Lower lobe of right lung (tissue), 2 donors: ENCODE results near the gene LUC7L3. TPM values are rescaled to one million over a fixed set of nuclear protein-coding genes. Genes with fewer than 3 reads are reported as not detected.
A peak's percentile ranks its signal among the peaks of the same experiment; 100 is the strongest.

ENCODE experiments used
- ATAC-seq, 2 donors: fragments of 200-7000 bp; cut with Tn5 transposase; one replicate each; pipeline ENCODE4 v1.9.1; 2020 to 2022; ENCODE audit warnings: mild to moderate bottlenecking in 2 of 2, moderate library complexity in 2 of 2
- DNase-seq: peaks from one replicate; pipeline ENCODE4 v3.0.0-alpha.2; 2020
- H3K27ac ChIP-seq: fragments of 200-600 bp; one replicate; pipeline ENCODE4 v1.8.0; 2022
- H3K27me3 ChIP-seq: fragments of 200-600 bp; one replicate; pipeline ENCODE4 v1.8.0; 2022; ENCODE audit warnings: low read depth
- H3K36me3 ChIP-seq: fragments of 200-600 bp; one replicate; pipeline ENCODE4 v1.8.0; 2022; ENCODE audit warnings: mild to moderate bottlenecking
- H3K4me1 ChIP-seq: fragments of 200-600 bp; one replicate; pipeline ENCODE4 v1.8.0; 2022
- H3K4me3 ChIP-seq: fragments of 200-600 bp; one replicate; pipeline ENCODE4 v1.8.0; 2022; ENCODE audit warnings: mild to moderate bottlenecking
- H3K9me3 ChIP-seq: fragments of 200-600 bp; one replicate; pipeline ENCODE4 v1.8.0; 2022
- intact Hi-C: fragments of 100-400 bp; cut with DNase I; formaldehyde crosslinking; loops from one replicate; pipeline ENCODE4 v1.11.0; 2022
- total RNA-seq: library from RNA; stranded (reverse); fragmentation: NEBNext Ultra II Directional; extraction: Animal tissue kit (Norgen Biotek cat#: 25700); gene quantifications from one replicate; pipeline ENCODE4 v1.2.1, GENCODE V29; 2021
- TF ChIP-seq, protein P1 (sequence below): fragments of 200-600 bp; IDR thresholded peaks from one replicate; pipeline ENCODE4 v1.8.0; 2022; ENCODE audit warnings: antibody characterized with exemption, mild to moderate bottlenecking
- donor health status: DM: no; HTN: yes; CAD: no; lungs with severe emphysema.

LUC7L3 gene
- total RNA-seq, 1 donor from 2014 or later, result 106 TPM

DNA sequence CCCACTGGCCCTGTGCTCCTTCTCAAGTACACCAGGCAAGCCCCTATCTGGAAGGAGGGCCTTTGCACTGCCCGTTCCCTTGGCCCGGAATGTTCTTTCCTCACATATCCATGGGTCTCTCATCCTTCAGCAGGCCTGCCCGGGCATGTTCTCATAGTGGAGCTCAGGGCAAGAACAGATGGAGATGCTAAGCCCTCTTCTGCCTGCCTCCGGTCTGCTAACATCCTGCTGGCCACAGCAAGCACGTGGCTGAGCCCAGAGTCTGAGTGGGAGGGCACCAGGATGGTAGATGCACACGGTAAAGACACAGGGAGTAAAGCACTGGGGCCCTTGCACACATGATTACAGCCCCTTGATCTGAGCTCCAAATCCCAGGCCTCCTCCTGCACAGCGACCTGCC, 67.7 kb downstream of the LUC7L3 start:
- Histone ChIP-seq H3K36me3 (no peaks in the 10 kb centered on the region), H3K9me3 (no peaks in the 10 kb centered on the region), H3K4me1 (no peaks in the 10 kb centered on the region), H3K27ac (no peak overlapping the region), H3K27me3 (no peaks in the 10 kb centered on the region), H3K4me3 (no peak overlapping the region)
- no peak for ATAC-seq
- DNase-seq, result no peak
- intact Hi-C loops, result no loop called here
- TF ChIP-seq, protein P1, sequence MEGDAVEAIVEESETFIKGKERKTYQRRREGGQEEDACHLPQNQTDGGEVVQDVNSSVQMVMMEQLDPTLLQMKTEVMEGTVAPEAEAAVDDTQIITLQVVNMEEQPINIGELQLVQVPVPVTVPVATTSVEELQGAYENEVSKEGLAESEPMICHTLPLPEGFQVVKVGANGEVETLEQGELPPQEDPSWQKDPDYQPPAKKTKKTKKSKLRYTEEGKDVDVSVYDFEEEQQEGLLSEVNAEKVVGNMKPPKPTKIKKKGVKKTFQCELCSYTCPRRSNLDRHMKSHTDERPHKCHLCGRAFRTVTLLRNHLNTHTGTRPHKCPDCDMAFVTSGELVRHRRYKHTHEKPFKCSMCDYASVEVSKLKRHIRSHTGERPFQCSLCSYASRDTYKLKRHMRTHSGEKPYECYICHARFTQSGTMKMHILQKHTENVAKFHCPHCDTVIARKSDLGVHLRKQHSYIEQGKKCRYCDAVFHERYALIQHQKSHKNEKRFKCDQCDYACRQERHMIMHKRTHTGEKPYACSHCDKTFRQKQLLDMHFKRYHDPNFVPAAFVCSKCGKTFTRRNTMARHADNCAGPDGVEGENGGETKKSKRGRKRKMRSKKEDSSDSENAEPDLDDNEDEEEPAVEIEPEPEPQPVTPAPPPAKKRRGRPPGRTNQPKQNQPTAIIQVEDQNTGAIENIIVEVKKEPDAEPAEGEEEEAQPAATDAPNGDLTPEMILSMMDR, result no peak

DNA sequence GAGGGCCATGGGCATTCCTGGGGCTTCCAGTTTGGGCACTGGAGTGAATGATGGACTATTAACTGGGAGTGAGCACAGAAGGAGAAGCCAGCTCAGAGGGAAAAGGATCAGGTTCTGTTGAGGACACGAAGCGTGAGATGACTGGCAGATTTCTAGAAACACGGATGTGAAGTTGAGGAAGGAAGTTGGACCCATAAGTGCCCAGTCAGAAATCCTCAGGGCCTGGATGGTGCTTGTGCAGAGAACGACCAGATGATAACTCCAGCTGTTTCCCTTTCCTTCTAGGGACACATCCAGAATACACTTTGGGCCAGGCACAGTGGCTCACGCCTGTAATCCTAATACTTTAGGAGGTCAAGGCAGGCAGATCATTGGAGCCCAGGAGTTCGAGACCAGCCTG, 71.2 kb downstream of the LUC7L3 start:
- Histone ChIP-seq H3K27ac (no peak overlapping the region), H3K27me3 (no peaks in the 10 kb centered on the region), H3K9me3 (no peaks in the 10 kb centered on the region), H3K4me3 (no peak overlapping the region), H3K36me3 (no peaks in the 10 kb centered on the region), H3K4me1 (no peaks in the 10 kb centered on the region)
- intact Hi-C loops, result no loop called here
- ATAC-seq (no peak), DNase-seq (no peak)
- TF ChIP-seq, protein P1, result no peak

DNA sequence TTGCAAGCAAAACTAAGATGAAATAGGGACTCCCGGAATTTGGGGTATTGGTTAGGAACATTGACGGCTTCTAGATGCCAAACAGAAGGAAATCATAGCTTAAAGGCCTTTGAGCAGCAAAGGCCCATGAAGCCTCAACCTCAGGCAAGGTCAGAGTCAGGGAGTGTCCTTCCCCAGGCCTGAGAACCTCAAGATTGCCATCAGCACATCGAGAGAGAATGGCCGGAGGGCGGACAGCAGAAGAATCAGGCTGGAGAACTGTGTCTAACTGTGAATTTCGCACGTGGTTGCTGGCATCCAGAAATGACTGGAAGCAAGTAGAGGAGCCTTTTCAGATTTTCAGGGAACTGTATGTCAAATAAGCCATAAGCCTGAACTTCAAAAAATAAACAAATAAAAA, 72.7 kb downstream of the LUC7L3 start:
- intact Hi-C loops, result no loop called here
- TF ChIP-seq, protein P1, result no peak

DNA sequence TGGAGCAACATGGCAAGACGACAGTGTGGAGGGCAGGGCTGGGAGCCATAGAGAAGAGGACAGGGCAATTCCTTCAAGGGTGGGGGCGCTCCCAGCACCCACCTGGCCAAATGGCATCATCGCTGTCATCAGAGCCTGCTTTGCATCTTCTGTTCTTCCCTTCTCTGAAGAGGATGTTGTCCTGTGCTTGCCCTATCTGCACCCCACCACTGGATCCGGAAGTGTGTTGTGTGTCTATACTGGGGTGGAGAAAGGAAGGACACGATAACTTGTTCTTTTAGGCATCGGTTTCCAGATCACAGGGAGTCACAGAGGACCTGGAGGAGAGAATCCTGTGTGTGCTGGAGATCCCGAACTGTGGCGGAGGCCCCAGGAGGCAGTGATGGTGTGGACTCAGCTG, 73.6 kb downstream of the LUC7L3 start:
- H3K27me3 ChIP-seq, result no peaks in the 10 kb centered on the region
- no peaks in the 10 kb centered on the region for H3K9me3 ChIP-seq
- no peaks in the 10 kb centered on the region for H3K36me3 ChIP-seq
- H3K4me1 ChIP-seq, result no peaks in the 10 kb centered on the region
- intact Hi-C loops, result no loop called here
- TF ChIP-seq, protein P1, result no peak
- no peak overlapping the region for H3K4me3 ChIP-seq
- peak; percentile 56 to 59 for ATAC-seq
- no peak overlapping the region for H3K27ac ChIP-seq
- no peak for DNase-seq

More for the DNA sequence above, 72.7 kb downstream of the LUC7L3 start:
- Histone ChIP-seq H3K4me1 (no peaks in the 10 kb centered on the region), H3K4me3 (no peak overlapping the region), H3K27ac (no peak overlapping the region), H3K9me3 (no peaks in the 10 kb centered on the region), H3K27me3 (no peaks in the 10 kb centered on the region), H3K36me3 (no peaks in the 10 kb centered on the region)
- DNase-seq, result no peak
- no peak for ATAC-seq

DNA sequence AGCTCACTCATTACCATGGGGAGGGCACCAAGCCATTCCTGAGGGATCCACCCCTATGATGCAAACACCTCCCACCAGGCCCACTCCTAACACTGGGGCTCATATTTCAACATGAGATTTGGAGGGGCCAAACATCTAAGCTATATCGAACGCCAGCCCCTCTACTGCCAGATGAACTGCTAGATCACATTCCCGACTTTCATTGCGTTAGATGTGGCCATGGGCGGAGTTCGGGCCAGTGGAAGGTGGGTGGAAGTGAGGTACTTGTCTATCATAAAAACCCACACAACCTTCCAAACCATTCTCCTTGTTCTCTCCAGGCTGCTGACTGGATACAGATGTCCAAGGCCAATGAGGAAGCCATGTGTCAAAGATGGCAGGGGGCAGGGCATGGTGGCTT, 75.0 kb downstream of the LUC7L3 start:
- Histone ChIP-seq H3K27me3 (no peaks in the 10 kb centered on the region), H3K4me3 (no peak overlapping the region), H3K27ac (no peak overlapping the region), H3K36me3 (no peaks in the 10 kb centered on the region), H3K4me1 (no peaks in the 10 kb centered on the region), H3K9me3 (no peaks in the 10 kb centered on the region)
- TF ChIP-seq, protein P1, result no peak
- DNase-seq, result no peak
- no peak for ATAC-seq
- intact Hi-C loops, result no loop called here
